ENCODE data around the gene FAM13C.

GRCh38 chr10:59372543-59372942 lies 10.2 kb upstream of the FAM13C start:
- TF ChIP-seq CTCF (IDR thresholded peaks at IDR 0.05) (no peak), POLR2A (IDR thresholded peaks at IDR 0.05) (no peak), POLR2AphosphoS5 (IDR thresholded peaks at IDR 0.05) (no peak)
